OCI-LY3 (cell line): ENCODE data around the gene AGER.

Source experiments
- H2AFZ ChIP-seq: fragments of 200-600, 300-600 bp; shearing (Covaris generic); 2 replicates; pipeline ENCODE4 v1.6.0; 2014; ENCODE audit warnings: antibody characterized with exemption, low read depth, low read length
- H3K27ac ChIP-seq: fragments of 200-600, 300-600 bp; sonication (generic); 2 replicates; pipeline ENCODE4 v1.5.1; 2014; ENCODE audit warnings: mild to moderate bottlenecking, low read length, moderate library complexity, mixed read lengths
- H3K27me3 ChIP-seq: fragments of 200-600, 300-600 bp; sonication (generic); 2 replicates; pipeline ENCODE4 v1.6.1; 2014; ENCODE audit warnings: low read depth, low read length, mixed read lengths
- H3K36me3 ChIP-seq: fragments of 200-600, 300-600 bp; sonication (generic); replicated peaks from 2 replicates; pipeline ENCODE3; 2014; ENCODE audit warnings: low read depth, low read length, mixed read lengths
- H3K4me1 ChIP-seq: fragments of 300-600, 200-600 bp; sonication (generic); 2 replicates; pipeline ENCODE4 v1.6.1; 2014; ENCODE audit warnings: low read length, mixed read lengths
- H3K4me2 ChIP-seq: fragments of 200-600, 300-600 bp; sonication (generic); 2 replicates; pipeline ENCODE4 v1.6.1; 2014; ENCODE audit warnings: low read length, mixed read lengths
- H3K4me3 ChIP-seq: fragments of 300-600, 200-600 bp; sonication (generic); 2 replicates; pipeline ENCODE4 v1.5.1; 2014; ENCODE audit warnings: antibody characterized with exemption, mild to moderate bottlenecking, low read length, moderate library complexity
- H3K79me2 ChIP-seq: fragments of 300-600, 200-600 bp; shearing (Covaris generic); 2 replicates; pipeline ENCODE4 v1.6.1; 2014; ENCODE audit warnings: mild to moderate bottlenecking, low read length, mixed read lengths
- H3K9ac ChIP-seq: fragments of 300-600, 200-600 bp; shearing (Covaris generic); 2 replicates; pipeline ENCODE4 v1.6.0; 2014; ENCODE audit warnings: mild to moderate bottlenecking, low read length, moderate library complexity
- H3K9me3 ChIP-seq: fragments of 200-600, 300-600 bp; shearing (Covaris generic); 2 replicates; pipeline ENCODE4 v1.6.1; 2014; ENCODE audit warnings: low read length, mixed read lengths; ENCODE audit not compliant: insufficient read depth
- H4K20me1 ChIP-seq: fragments of 200-600, 300-600 bp; sonication (generic); 2 replicates; pipeline ENCODE4 v1.6.1; 2016; ENCODE audit warnings: low read length, mixed read lengths; ENCODE audit not compliant: insufficient read depth
- EZH2phosphoT487 ChIP-seq: fragments of 200-600 bp; shearing (Covaris generic); IDR thresholded peaks from 2 replicates; pipeline ENCODE4 v1.6.1; 2018; ENCODE audit warnings: antibody characterized with exemption, mixed run types, low read depth
- TF ChIP-seq, protein P1 (sequence below): fragments of 200-600, 300-600 bp; sonication (generic); IDR thresholded peaks from 2 replicates; pipeline ENCODE4 v1.5.1; 2014; ENCODE audit warnings: antibody characterized with exemption, low read length, low read depth

The AGER gene

GRCh38 chr6:32151863-32152768 is 31.9 kb downstream of the AGER start, which contains the start of gene PRRT1:
Gene PRRT1 (minus strand): TSS chr6:32151939. CDS start chr6:32151827, 112 bp downstream.
- Histone ChIP-seq H4K20me1 (no peaks in the 10 kb centered on the region), H2AFZ (no peak within 1 kb of the TSS), H3K9ac (no peak within 1 kb of the TSS), H3K27ac (no peak within 1 kb of the TSS), H3K4me1 (peaks cover 8% of the 10 kb centered on the region), H3K79me2 (no peaks in the 10 kb centered on the region), H3K27me3 (no peaks in the 10 kb centered on the region), H3K9me3 (no peaks in the 10 kb centered on the region), H3K4me2 (no peak within 1 kb of the TSS), H3K4me3 (no peak within 1 kb of the TSS), H3K36me3 (no peaks in the 10 kb centered on the region)
- no peak for TF ChIP-seq EZH2phosphoT487
- TF ChIP-seq, protein P1, sequence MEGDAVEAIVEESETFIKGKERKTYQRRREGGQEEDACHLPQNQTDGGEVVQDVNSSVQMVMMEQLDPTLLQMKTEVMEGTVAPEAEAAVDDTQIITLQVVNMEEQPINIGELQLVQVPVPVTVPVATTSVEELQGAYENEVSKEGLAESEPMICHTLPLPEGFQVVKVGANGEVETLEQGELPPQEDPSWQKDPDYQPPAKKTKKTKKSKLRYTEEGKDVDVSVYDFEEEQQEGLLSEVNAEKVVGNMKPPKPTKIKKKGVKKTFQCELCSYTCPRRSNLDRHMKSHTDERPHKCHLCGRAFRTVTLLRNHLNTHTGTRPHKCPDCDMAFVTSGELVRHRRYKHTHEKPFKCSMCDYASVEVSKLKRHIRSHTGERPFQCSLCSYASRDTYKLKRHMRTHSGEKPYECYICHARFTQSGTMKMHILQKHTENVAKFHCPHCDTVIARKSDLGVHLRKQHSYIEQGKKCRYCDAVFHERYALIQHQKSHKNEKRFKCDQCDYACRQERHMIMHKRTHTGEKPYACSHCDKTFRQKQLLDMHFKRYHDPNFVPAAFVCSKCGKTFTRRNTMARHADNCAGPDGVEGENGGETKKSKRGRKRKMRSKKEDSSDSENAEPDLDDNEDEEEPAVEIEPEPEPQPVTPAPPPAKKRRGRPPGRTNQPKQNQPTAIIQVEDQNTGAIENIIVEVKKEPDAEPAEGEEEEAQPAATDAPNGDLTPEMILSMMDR, result no peak

GRCh38 chr6:32151181-32151862 is 32.7 kb downstream of the AGER start:
- peaks cover 8% of the 10 kb centered on the region for H3K4me1 ChIP-seq
- H3K9me3 ChIP-seq, result no peaks in the 10 kb centered on the region
- no peaks in the 10 kb centered on the region for H3K36me3 ChIP-seq
- H3K4me3 ChIP-seq, result no peak overlapping the region
- no peak overlapping the region for H3K4me2 ChIP-seq
- H3K27me3 ChIP-seq, result 0 out of 2 replicates have a peak, but pooled peaks cover 5% of the 10 kb centered on the region
- no peaks in the 10 kb centered on the region for H4K20me1 ChIP-seq
- no peak overlapping the region for H2AFZ ChIP-seq
- H3K27ac ChIP-seq, result no peak overlapping the region
- TF ChIP-seq, protein P1, result no peak
- TF ChIP-seq EZH2phosphoT487, result no peak
- H3K79me2 ChIP-seq, result no peaks in the 10 kb centered on the region
- no peak overlapping the region for H3K9ac ChIP-seq

DNA sequence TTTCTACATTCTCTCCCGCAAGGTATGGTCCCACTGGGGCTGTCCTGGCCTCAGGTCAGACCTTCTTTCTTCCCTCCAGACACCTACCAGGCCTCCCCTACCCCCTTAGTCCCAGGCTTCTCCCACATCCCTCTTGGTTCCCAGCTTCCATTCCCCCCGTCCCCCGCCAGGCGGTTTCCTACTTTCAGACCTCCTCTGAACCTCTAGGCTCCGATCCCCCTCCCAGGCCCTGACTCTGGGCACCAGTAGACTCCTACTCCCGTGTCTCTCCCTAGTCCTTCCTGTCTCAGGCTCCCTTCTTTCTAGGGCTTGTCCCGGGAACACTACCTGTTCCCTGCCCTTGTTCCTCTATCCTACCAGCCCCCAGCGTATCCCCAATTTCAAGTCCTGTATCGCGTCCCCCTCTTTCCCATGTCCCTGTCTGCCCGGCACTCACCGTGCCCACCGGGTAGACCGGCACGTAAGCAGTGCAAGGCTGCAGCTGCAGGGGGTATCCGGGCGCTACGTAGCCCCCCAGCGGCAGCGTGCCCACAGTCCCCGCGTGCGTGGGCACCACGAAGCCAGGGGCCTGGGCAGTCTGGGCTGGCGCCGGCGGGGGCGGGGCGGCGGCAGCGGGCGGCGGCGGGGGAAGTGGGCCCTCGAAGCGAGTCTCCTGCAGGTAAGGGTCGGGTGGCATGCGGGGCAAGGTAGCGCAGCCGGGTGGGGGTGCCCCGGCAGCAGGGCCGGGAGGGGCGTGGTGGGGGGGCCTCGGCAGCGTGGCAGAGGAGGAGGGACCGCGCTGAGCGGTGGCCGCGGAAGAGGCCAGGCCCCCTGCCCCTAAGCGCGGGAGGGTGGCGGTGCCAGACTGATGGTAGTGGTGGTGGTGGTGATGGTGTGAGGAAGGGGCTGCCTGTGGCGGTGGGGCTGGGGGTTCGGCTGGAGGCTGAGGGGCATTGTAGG is 33.9 kb downstream of the AGER start:
- Histone ChIP-seq H4K20me1 (no peaks in the 10 kb centered on the region), H3K27me3 (0 out of 2 replicates have a peak, but pooled peaks cover 5% of the 10 kb centered on the region), H3K27ac (no peak overlapping the region), H3K9me3 (no peaks in the 10 kb centered on the region), H3K4me2 (no peak overlapping the region), H3K4me3 (no peak overlapping the region), H2AFZ (no peak overlapping the region), H3K4me1 (peaks cover 7% of the 10 kb centered on the region), H3K79me2 (no peaks in the 10 kb centered on the region), H3K9ac (no peak overlapping the region), H3K36me3 (no peaks in the 10 kb centered on the region)
- TF ChIP-seq, protein P1, result no peak
- TF ChIP-seq EZH2phosphoT487, result no peak
